Mucosa of descending colon (tissue), 3 donors: ENCODE measurements around the gene ADAMTS8. TPM values are rescaled to one million over a fixed set of nuclear protein-coding genes. Genes with fewer than 3 reads are reported as not detected.
"Not testable (repeated sequence)": the region's sequence is repeated elsewhere in the genome, so short reads cannot be mapped to it uniquely, and the experiment has no call there.

Experiments used
- ATAC-seq: fragments of 200-7000 bp; cut with Tn5 transposase; one replicate; pipeline ENCODE4 v1.9.1; 2020; ENCODE audit warnings: mild to moderate bottlenecking, moderate library complexity
- DNase-seq, 3 donors: peaks; one replicate each; pipeline ENCODE4 v3.0.0-alpha.2; 2020
- H3K36me3 ChIP-seq: fragments of 200-600 bp; one replicate; pipeline ENCODE4 v1.8.0; 2021; ENCODE audit warnings: low read depth, mild to moderate bottlenecking
- H3K4me1 ChIP-seq: fragments of 200-600 bp; one replicate; pipeline ENCODE4 v1.8.0; 2021; ENCODE audit warnings: low read depth, mild to moderate bottlenecking
- H3K4me3 ChIP-seq: fragments of 200-600 bp; one replicate; pipeline ENCODE4 v1.8.0; 2021; ENCODE audit warnings: mild to moderate bottlenecking
- H3K9me3 ChIP-seq: fragments of 200-600 bp; one replicate; pipeline ENCODE4 v1.8.0; 2021; ENCODE audit warnings: mild to moderate bottlenecking
- CTCF ChIP-seq: fragments of 200-600 bp; IDR thresholded peaks from one replicate; pipeline ENCODE4 v1.8.0; 2022; ENCODE audit warnings: antibody characterized with exemption, mild to moderate bottlenecking
- intact Hi-C, 2 donors: fragments of 100-400 bp; cut with DNase I in 1 of 2; cut with micrococcal nuclease in 1 of 2; formaldehyde crosslinking; loops; one replicate each; pipeline versions ENCODE4 v1.11.0 to v1.11.1; 2022; cut with DNase I, micrococcal nuclease
- total RNA-seq, 3 donors: library from RNA; stranded (reverse); fragmentation: NEBNext Ultra II Directional in 2 of 3; extraction: Animal tissue kit (Norgen Biotek cat#: 25700) in 2 of 3; gene quantifications; one replicate each; pipeline versions ENCODE4 v1.2.1 to v1.2.4, GENCODE V29; 2021 to 2023
- donor health status: DM: no; HTN: no; CAD: no; lungs with moderate emphysema.
- donor health status: DM: no; HTN: no; CAD: no.
- donor health status: DM: no; HTN: yes; CAD: no.

The ADAMTS8 gene
- total RNA-seq, 3 donors from 2014 or later = 0.38 to 10.5 (median 2.6) TPM

GRCh38 chr11:130445788-130446187 lies 17.4 kb upstream of the ADAMTS8 start:
- DNase-seq = no peak
- Histone ChIP-seq H3K9me3 (no peaks in the 10 kb centered on the region), H3K36me3 (no peaks in the 10 kb centered on the region), H3K4me3 (no peak overlapping the region), H3K4me1 (peaks cover 9% of the 10 kb centered on the region)
- no peak for ATAC-seq
- intact Hi-C loops = no loop called here
- TF ChIP-seq CTCF = no peak

- peak; percentile 28 for ATAC-seq
These were observed 14.3 kb upstream of the ADAMTS8 start for GRCh38 chr11:130442737-130443136.

GRCh38 chr11:130441719-130442118 lies 13.3 kb upstream of the ADAMTS8 start:
- intact Hi-C loops = no loop called here
- TF ChIP-seq CTCF = no peak

More at GRCh38 chr11:130442737-130443136, 14.3 kb upstream of the ADAMTS8 start:
- H3K9me3 ChIP-seq = no peaks in the 10 kb centered on the region
- H3K4me3 ChIP-seq = no peak overlapping the region
- no peaks in the 10 kb centered on the region for H3K36me3 ChIP-seq
- intact Hi-C loops = no loop called here
- no peak for TF ChIP-seq CTCF
- peak in 1 of 3 donors; percentile 20 for DNase-seq
- no peaks in the 10 kb centered on the region for H3K4me1 ChIP-seq

GRCh38 chr11:130439876-130440275 lies 11.5 kb upstream of the ADAMTS8 start:
- DNase-seq (no peak), ATAC-seq (no peak)
- Histone ChIP-seq H3K36me3 (no peaks in the 10 kb centered on the region), H3K4me1 (peaks cover 2% of the 10 kb centered on the region), H3K9me3 (no peaks in the 10 kb centered on the region), H3K4me3 (no peak overlapping the region)
- TF ChIP-seq CTCF = no peak
- intact Hi-C loops = loop anchor here (10.0 kb wide), 2 partner anchors 195 to 455 kb away; no protein-coding TSS in a partner anchor

More at GRCh38 chr11:130441719-130442118, 13.3 kb upstream of the ADAMTS8 start:
- H3K36me3 ChIP-seq = no peaks in the 10 kb centered on the region
- H3K4me1 ChIP-seq = no peaks in the 10 kb centered on the region
- DNase-seq (no peak), ATAC-seq (no peak)
- no peaks in the 10 kb centered on the region for H3K9me3 ChIP-seq
- no peak overlapping the region for H3K4me3 ChIP-seq

GRCh38 chr11:130439160-130439519 lies 10.7 kb upstream of the ADAMTS8 start:
- ATAC-seq = no peak
- TF ChIP-seq CTCF = no peak
- H3K4me3 ChIP-seq = no peak overlapping the region
- H3K36me3 ChIP-seq = no peaks in the 10 kb centered on the region
- H3K9me3 ChIP-seq = no peaks in the 10 kb centered on the region
- DNase-seq = no peak
- H3K4me1 ChIP-seq = peaks cover 2% of the 10 kb centered on the region
- intact Hi-C loops = loop anchor here (10.0 kb wide), 2 partner anchors 196 to 456 kb away; no protein-coding TSS in a partner anchor

GRCh38 chr11:130438401-130439159 lies 10.2 kb upstream of the ADAMTS8 start:
- H3K4me1 ChIP-seq, H3K9me3 ChIP-seq, DNase-seq, H3K4me3 ChIP-seq, H3K36me3 ChIP-seq, ATAC-seq: not testable (repeated sequence)
- intact Hi-C loops = loop anchor here (10.0 kb wide), 2 partner anchors 196 to 456 kb away; no protein-coding TSS in a partner anchor
